HEK293T (cell line): ENCODE results near the gene CREB5.

Experiments
- CTBP1 ChIP-seq: fragments of 450-650 bp; IDR thresholded peaks from 2 replicates; pipeline ENCODE4 v1.6.1; 2016; ENCODE audit warnings: borderline replicate concordance
- FOXK2 ChIP-seq: fragments of 450-650 bp; IDR thresholded peaks from 2 replicates; pipeline ENCODE4 v1.6.1; 2016; ENCODE audit warnings: mild to moderate bottlenecking
- FOXM1 ChIP-seq: fragments of 450-650 bp; IDR thresholded peaks from 2 replicates; pipeline ENCODE4 v1.6.1; 2017; ENCODE audit warnings: mild to moderate bottlenecking, borderline replicate concordance
- L3MBTL2 ChIP-seq: fragments of 450-650 bp; conservative IDR thresholded peaks from 2 replicates; pipeline ENCODE4 v1.6.1; 2016; ENCODE audit warnings: mild to moderate bottlenecking

- TF ChIP-seq FOXK2 (no peak), L3MBTL2 (no peak), CTBP1 (no peak), FOXM1 (no peak)
These were observed 378.1 kb downstream of the CREB5 start for GRCh38 chr7:28790467-28790866.
